SK-N-SH (cell line): ENCODE results near the gene DENND1C.

ENCODE experiments used
- CTCF ChIP-seq: fragments of 200-600 bp; sonication (generic); IDR thresholded peaks from 2 replicates; pipeline ENCODE4 v1.6.1; 2017; ENCODE audit warnings: antibody characterized with exemption, mild to moderate bottlenecking, moderate library complexity
- GABPA ChIP-seq: IDR thresholded peaks from 2 replicates; pipeline ENCODE4 v1.4.0; 2012; ENCODE audit warnings: low read depth, mild to moderate bottlenecking

GRCh38 chr19:6499052-6499790 is 17.6 kb upstream of the DENND1C start:
- TF ChIP-seq CTCF (no peak), GABPA (no peak)
